ENCODE results near the gene LATS1. TPM values are rescaled to one million over a fixed set of nuclear protein-coding genes. Genes with fewer than 3 reads are reported as not detected.
"Not testable (repeated sequence)": the region's sequence is repeated elsewhere in the genome, so short reads cannot be mapped to it uniquely, and the experiment has no call there.

The LATS1 gene
- polyA plus RNA-seq, 3 donors, result 5.2 to 10.3 (median 10.1) TPM

- Histone ChIP-seq H3K4me2 (replicated peaks; ENCODE audit: extremely low read depth, low read length, poor library complexity, severe bottlenecking) (no peak overlapping the region), H3K9ac (ENCODE audit: insufficient read depth, low read length, poor library complexity, severe bottlenecking) (no peak overlapping the region), H3K27me3 (ENCODE audit: control insufficient read depth in 2 of 2, insufficient read depth in 2 of 2, low read length in 2 of 2) (no peaks in the 10 kb centered on the region), H3K79me2 (ENCODE audit: insufficient read depth, low read length) (peaks cover 8% of the 10 kb centered on the region), H4K20me1 (ENCODE audit: insufficient read depth, low read length) (peaks cover 51% of the 10 kb centered on the region), H3K4me1 (ENCODE audit: control insufficient read depth in 1 of 2, insufficient read depth in 2 of 2, low read length in 2 of 2) (no peaks in the 10 kb centered on the region), H3K9me3 (replicated peaks in 1 of 2; ENCODE audit: control insufficient read depth in 1 of 2, insufficient read depth in 1 of 2, low read length in 2 of 2) (no peaks in the 10 kb centered on the region), H3K4me3 (replicated peaks in 1 of 3; ENCODE audit: low read depth in 2 of 3, low read length in 3 of 3) (no peak overlapping the region), H3K27ac (ENCODE audit: low read depth in 1 of 2, low read length in 2 of 2) (no peak overlapping the region), H3K36me3 (replicated peaks in 1 of 2; ENCODE audit: control insufficient read depth in 1 of 2, insufficient read depth in 2 of 2, low read length in 2 of 2) (peaks cover 43 to 82% of the 10 kb centered on the region in 2 donors), H2AFZ (ENCODE audit: insufficient read depth, low read depth, low read length, poor library complexity, severe bottlenecking) (no peak overlapping the region)
- no peak for DNase-seq
- peaks cover 46 to 75% of the 10 kb centered on the region in 2 donors for H3K36me3 Mint-ChIP-seq
- H3K9me3 Mint-ChIP-seq, result peaks cover 0 to 4% (median 0%) of the 10 kb centered on the region in 7 donors
- TF ChIP-seq CTCF (IDR thresholded peaks at IDR 0.05), result no peak
- H3K27me3 Mint-ChIP-seq (ENCODE audit: low read depth in 3 of 3), result peaks cover 0 to 1% (median 0%) of the 10 kb centered on the region in 3 donors
- H3K4me1 Mint-ChIP-seq, result no peaks in the 10 kb centered on the region
- intact Hi-C loops (cut with micrococcal nuclease), result no loop called here
- WGBS (ENCODE audit: insufficient coverage), result 97% methylated on average over 3 of the region's 4 CpGs
- H3K4me3 Mint-ChIP-seq, result no peak overlapping the region
- peak overlapping the region in 1 of 7 donors; percentile 9 for H3K27ac Mint-ChIP-seq
These were observed 34.5 kb downstream of the LATS1 start for GRCh38 chr6:149683256-149683859.

- DNase-seq; H3K9me3 ChIP-seq (replicated peaks in 1 of 2; ENCODE audit: control insufficient read depth in 1 of 2, insufficient read depth in 1 of 2, low read length in 2 of 2); intact Hi-C loops (cut with micrococcal nuclease); H3K9ac ChIP-seq (ENCODE audit: insufficient read depth, low read length, poor library complexity, severe bottlenecking); H3K9me3 Mint-ChIP-seq; H3K27ac ChIP-seq (ENCODE audit: low read depth in 1 of 2, low read length in 2 of 2); H3K4me3 Mint-ChIP-seq; H3K4me3 ChIP-seq (replicated peaks in 1 of 3; ENCODE audit: low read depth in 2 of 3, low read length in 3 of 3); H3K27me3 ChIP-seq (ENCODE audit: control insufficient read depth in 2 of 2, insufficient read depth in 2 of 2, low read length in 2 of 2); H3K79me2 ChIP-seq (ENCODE audit: insufficient read depth, low read length); H2AFZ ChIP-seq (ENCODE audit: insufficient read depth, low read depth, low read length, poor library complexity, severe bottlenecking); H3K4me1 Mint-ChIP-seq; H3K27ac Mint-ChIP-seq; H3K4me1 ChIP-seq (ENCODE audit: control insufficient read depth in 1 of 2, insufficient read depth in 2 of 2, low read length in 2 of 2); H3K4me2 ChIP-seq (replicated peaks; ENCODE audit: extremely low read depth, low read length, poor library complexity, severe bottlenecking); H3K27me3 Mint-ChIP-seq (ENCODE audit: low read depth in 3 of 3): not testable (repeated sequence)
- peaks cover 51 to 76% of the 10 kb centered on the region in 2 donors for H3K36me3 Mint-ChIP-seq
- Histone ChIP-seq H3K36me3 (replicated peaks in 1 of 2; ENCODE audit: control insufficient read depth in 1 of 2, insufficient read depth in 2 of 2, low read length in 2 of 2) (peaks cover 41 to 85% of the 10 kb centered on the region in 2 donors), H4K20me1 (ENCODE audit: insufficient read depth, low read length) (peaks cover 40% of the 10 kb centered on the region)
- 100% methylated on average over 6 of the region's 14 CpGs for WGBS (ENCODE audit: insufficient coverage)
These were observed 36.1 kb downstream of the LATS1 start for GRCh38 chr6:149681845-149682244.

Measured in CD14-positive monocyte (primary cell).